Measurements from ENCODE around the gene ZSWIM3.
"Not testable (repeated sequence)": the region's sequence is repeated elsewhere in the genome, so short reads cannot be mapped to it uniquely, and the experiment has no call there.

The ZSWIM3 gene
- 1.7 to 15.9 reads per million in 2 donors for total RNA-seq

DNA sequence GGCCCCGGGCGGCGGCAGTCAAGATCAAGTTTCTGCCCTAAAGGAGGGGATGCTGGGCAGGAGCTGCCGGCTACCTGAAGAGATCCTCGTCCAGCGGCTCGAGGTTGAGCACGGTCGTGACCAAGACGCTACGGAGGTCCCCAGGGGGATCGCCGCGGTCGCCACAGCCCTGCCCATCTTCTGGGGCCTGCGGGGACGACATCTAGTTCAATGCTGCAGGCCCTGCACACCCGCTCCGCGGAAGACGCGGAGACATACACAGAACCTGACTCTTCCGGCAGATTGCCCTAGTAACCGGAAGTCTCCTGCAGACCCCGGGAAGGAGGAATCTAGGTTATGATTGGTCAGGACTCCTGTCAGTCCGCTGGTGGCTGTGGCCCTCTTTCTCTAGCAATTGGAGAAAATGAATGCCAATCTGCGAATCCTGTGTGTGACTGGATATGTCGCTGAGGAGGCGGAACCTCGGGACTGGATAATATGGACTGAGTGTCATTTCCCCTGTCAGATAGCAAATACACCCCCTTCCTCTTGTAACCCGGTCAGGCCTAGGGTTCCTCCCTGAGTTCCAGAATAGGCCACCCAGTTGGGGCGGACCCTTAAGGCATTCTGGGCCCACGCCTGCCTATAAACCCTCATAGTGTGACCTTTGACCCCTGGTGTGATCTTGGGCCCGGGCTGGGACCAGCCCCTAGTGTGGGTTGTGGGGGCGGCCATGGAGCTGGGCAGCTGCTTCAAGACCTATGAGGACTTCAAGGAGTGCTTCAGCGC lies at the start of gene ZSWIM3, which contains the start of gene ACOT8:
Gene ZSWIM3, plus strand, starts transcription at position 501 of the 768 bp plus-strand sequence. Its CDS starts 212 bp downstream, at position 713.
Gene ACOT8, minus strand, starts transcription at position 279 of the 768 bp plus-strand sequence. Its CDS starts 77 bp downstream, at position 202.
- DNase-seq = peak; percentile 80

DNA sequence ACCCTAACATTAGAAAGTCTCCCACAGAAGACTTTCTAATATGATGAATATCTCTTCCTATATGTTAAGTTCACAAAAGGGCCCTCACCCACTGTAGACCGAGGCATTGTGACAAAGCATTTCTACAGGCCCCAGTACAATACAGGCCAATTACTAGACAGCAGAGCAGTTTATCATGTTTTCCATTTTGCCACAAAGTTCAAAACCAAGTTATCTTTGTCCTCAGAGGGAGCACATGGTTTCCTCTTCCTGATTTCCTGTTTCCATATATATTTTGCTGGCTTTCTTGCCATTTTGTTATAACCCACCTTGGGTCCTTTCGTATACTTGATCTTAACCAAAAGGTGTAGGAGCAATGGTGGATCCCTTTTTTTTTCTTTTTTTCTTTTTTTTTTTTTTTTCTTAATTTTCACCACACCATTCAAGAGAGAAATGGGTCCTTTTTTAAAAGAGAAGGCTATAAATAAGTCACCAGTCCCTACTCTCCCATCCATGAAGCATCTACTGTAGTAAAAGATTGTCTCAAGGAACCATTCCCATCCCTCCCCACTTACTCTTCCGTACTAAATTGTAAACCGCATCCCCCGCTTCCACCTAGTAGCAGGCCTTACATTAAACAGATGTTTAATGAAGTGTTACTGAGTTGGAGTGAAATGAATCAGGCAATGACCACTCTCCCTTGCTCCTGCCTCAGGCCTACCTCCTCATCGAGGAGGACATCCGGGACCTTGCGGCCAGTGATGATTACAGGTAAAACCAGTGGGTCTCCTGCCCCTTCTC lies 47.0 kb upstream of the ZSWIM3 start:
- no peak for DNase-seq

DNA sequence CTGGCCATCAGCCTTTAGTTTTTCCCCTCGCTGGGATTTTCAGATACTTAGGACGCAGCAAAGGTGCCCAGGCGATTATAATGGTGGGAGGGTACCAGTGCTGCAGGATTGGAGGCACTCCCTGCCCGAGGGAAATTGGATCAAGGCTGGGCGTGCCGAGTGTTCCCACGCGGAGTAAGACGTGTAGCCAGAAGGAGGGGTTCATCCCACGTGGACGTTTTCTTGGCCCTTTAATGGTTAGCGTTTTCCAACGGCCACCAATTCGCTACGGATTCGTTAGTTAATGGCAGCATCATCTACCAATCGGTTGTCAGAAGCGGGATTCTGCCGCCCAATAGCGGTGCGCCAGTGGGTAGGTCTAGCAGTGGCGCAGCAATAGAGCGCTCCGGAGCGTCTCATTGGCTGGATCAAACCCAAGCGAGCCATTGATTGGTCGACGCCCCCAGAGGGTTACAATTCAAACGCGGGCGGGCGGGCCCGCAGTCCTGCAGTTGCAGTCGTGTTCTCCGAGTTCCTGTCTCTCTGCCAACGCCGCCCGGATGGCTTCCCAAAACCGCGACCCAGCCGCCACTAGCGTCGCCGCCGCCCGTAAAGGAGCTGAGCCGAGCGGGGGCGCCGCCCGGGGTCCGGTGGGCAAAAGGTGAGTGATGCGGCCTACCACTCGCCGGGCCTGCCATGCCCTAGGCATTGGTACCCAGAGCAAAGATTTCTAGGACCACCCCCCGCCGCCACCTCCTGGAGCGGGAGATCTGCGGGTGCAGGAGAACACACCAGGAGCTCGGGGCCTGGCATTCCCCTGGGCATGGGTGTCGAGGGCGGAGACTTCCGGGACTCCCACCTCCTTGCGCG lies 45.0 kb upstream of the ZSWIM3 start, which contains the start of gene UBE2C:
Gene UBE2C, plus strand, starts transcription at position 488 of the 849 bp plus-strand sequence. Its CDS starts 52 bp downstream, at position 540.
- peak; percentile 87 for DNase-seq

DNA sequence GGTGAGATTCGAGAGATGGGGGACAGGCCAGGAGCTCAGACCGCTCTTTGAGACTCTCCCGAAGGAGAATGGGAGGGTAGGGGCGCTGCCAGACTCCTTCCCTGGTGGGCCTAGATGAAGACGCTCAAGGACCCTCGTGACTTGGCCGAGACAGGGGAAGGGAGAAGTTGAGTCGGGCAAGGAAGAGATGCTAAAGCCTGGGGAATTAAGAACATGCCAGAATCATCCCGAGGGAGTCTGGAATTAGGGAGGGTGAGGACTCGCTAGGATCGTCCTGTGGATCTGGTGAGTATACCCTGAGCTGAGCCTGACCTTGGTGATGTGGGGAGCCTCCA lies 44.4 kb upstream of the ZSWIM3 start:
- no peak for DNase-seq

DNA sequence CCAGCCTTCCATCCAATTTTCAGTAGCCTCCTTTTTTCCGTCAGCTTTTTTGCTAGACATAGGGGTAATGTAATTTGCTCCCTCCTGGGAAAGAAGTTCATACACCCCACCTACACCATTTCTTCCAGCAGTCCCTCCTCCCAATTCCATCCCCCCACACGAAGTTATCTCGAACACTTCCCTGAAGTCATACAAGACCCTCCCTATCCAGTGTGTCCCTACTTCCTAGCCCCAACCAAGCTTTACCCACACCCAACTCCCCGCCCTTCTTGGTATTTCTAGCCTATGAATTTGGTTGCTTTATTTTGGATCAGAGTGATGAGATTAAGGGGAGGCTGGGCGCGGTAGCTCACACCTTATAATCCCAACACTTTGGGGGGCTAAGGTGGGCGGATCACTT lies 43.9 kb upstream of the ZSWIM3 start:
- no peak for DNase-seq

DNA sequence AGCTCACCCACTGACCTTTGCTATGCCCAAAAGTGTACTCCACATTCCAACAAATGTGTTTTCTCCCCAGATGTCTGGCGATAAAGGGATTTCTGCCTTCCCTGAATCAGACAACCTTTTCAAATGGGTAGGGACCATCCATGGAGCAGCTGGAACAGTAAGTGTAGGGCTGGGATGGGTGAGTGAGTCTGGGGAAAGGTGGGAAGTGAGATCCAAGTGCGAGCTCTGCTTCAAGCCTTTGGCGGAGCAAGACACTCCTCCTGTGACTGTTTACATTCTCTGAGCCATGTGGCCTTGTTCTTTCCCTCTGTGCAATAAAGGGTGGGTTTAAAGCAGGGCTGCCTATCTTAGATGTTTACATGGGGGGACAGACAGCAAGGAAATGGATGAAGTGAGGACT lies 43.1 kb upstream of the ZSWIM3 start:
- DNase-seq = no peak

DNA sequence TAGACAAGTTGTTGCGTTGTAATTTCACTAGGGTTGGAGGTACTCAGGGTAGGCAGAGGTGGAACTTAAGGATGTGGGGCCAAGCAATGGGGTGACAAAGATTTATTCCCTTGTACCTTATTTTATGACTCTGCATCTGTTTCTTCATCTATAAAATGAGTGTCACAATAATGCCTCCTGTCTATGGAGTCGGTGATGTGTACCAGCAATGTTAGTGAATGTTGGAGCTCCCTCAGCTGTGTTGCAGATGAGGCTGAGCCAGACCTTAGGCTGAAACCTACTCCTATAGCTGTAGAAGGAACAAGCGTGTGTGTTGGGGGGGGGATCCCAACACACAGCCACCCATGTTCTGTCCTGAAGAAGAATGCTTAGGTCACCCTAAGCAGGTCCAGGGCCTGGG lies 40.5 kb upstream of the ZSWIM3 start:
- DNase-seq = no peak

DNA sequence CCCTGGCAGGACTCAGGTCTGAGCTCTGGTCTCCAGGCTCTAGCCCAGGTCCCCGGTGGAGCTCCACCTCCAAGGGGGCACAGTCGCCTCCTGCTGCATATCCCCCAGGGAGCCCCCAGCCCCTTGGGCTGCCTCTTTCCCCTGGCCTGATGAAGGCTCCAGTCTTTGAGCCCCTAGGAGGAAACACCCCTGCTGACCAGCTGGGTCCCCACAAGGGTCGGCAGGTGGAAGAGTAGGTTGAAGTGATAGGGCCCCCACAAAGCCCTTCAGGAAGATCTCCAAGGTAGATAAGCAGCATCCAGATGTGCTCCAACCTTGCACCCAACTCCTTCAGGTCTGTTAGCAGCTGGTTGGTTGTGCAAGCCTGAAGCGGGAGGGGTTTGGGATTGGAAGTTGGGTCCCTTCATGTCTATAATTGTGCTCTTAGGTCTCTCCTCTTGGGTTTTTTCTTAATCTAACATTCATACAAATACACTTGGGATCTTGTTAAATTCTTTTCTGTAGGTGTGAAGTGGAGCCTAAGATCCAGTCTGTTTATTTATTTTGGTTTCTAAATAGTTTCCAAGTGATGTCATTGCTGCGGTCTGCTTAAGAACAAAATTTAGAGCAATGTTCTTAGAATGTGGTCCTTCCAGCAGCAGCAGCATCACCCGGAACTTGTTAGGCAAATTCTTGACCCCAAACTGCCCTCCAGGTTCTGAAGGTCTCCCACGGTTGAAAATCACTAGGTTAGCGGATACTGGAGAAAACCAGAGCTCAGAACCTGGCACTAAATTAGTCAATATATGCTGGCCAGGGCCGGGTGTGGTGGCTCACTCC lies 39.8 kb upstream of the ZSWIM3 start:
- no peak for DNase-seq

DNA sequence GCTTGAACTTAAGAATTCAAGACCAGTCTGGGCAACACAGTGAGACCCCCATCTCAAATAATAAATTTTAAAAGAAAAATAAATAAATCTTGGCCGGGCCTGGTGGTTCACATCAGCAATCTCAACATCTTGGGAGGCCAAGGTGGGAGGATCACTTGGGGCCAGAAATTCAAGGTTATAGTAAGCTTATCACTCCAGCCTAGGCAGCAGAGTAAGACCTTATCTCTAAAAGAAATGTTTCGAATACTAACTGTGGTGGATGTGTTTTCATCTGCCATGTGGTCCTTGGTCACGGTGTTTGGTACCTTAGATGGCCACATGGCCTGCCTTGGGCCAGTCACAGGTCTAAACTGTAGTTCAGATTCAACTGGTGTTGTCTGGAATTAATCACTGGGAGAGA lies 39.2 kb upstream of the ZSWIM3 start:
- no peak for DNase-seq

DNA sequence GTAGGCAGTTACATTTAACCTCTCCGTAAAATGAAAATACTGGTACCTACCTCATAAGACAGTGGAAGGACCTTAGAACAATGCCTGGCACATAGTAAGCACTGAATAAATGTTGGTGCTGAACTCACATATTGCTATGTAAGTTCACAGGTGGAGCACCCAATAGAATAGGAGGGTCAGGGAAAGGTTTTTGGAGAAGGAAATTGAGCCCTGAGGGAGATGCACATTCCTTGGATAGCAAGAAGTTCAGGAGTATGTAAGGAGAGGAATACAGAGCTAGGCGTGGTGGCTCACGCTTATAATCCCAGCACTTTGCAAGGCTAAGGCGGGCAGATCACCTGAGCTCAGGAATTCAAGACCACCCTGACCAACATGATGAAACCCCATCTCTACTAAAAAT lies 37.9 kb upstream of the ZSWIM3 start:
- DNase-seq = no peak

DNA sequence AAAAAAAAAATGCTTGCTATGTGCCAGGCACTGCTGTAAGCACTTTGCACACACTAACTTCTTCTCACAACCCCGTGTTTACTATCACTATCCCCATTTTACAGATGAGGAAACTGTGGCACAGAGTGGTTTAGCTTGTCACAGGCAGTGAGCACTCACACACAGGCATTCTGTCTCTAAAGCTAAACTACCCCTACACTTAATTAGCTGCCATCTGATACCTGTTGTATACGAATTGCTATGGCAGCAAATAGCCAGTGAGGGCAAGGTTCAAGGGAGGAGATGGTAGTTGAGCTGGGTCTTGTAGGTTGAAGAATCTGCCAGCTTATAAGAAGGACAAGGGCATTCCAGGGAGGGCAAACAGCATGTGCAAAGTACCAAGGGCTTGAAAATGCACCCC lies 35.5 kb upstream of the ZSWIM3 start:
- DNase-seq = no peak

DNA sequence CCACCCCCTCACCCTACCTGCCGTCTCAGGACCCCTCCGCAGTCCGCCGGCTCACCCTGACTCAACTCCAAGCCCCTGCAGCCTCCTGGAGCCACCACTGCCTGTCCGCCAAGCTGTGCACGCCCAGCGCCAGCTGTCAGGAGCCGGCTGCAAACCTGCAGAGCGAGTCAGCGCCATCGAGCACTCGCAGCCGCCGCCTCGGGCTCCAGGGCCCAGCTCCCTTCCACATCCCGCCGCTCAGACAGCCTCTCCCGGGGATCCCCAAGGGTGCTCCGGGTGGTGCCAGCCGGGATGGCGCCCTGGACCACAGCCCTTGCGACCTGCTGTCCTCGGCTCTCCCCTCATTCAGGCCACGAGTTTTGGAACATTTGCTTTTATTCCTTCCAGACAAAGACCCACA lies 34.6 kb upstream of the ZSWIM3 start:
- no peak for DNase-seq

DNA sequence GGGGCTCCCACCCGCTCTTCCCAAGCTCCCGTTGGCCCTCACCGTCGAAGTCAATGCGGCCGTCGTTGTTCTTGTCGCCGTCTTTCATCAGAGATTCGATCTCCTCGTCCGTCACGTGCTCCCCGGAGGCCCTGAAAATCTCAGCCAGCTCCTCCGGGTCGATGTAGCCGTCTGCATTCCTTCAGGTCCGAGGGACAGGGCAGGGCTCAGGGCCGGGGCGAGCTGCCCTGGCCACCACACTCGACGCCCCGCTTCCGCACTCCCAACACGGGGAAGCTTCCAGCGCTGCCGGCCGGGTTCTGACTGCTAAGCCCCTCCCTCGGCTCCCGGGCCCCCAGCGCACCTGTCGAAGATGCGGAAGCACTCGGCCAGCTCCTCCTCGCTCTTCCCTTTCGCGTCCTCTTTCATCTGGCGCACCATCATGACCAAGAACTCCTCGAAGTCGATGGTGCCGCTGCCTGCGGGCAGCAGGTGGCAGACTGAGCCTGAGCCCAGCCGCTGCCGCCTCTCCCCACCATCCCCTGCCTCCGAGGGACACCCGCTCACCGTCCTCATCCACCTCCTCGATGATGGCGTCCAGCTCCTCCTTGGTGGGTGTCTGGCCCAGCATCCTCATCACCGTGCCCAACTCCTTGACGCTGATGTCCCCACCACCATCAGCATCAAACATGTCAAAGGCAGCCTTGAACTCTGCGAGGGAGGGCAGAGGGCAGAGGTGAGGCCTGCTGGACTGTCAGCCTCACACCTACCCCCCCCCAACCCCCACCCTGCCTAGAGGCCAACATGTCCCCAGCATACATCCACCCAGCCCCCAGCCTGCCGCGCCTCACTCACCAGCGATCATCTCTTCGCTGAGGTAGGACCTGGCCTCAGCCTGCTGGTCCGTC lies 33.2 kb upstream of the ZSWIM3 start:
- DNase-seq = peak; percentile 36

DNA sequence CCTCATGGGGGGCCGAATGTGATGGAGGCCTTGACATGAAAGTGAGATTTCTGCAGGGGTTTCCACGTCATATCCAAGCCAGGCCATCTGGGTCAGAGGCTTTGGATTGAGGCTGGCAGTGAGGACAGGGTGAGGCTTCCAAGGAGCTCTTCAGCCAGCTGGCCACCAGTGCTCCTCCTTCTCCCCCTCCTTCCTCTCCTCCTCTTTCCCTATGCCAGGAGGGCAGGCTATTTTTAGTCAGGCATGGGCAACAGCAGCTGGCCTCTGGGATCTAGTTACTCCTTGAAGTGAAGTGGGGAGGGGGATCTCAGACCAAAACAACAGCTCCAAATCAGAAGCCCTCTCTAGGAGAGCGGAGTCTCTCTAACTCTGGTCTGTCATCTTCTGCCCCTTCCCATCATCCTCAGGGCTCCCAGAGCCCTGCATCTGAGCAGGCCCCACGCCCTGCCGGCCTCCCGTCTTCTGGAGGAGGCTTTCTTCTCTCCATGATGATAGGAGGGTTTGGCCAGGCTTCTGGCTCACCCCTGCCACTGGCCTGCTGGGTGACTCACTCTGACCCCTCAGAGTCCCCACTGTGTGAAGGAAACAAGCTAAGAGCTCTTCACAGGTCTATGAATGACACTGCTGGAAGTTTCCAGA lies 30.9 kb upstream of the ZSWIM3 start:
- DNase-seq = no peak

DNA sequence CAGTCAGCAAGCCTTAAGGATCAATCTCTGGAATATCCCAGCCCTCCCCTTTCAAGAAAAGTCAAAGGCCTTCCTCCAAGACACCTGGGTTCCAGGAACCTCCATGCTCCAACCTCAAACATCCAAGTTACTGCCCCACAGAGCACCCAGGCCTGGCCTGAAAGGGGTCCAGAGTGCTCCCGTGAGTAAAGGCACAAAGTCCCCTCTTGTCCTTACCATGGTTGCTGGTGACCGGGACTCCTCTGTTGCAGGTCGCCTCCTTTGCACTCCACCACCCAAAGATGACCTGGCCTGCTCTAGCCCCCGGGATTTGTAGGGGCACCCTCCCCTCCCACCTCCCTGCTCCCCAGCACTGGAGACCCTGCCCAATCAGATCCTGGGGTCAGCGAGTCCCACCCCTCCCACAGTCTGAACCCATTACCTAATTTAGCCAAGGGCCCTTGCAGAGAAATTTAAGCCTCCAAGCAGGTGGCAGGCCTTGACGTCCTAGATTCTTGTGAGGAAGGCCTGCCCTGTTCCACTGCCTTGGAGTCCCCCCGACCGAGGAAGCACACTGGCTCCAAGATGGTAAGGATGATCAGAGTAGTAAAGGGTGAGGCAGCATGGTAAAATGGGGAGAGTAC lies 30.3 kb upstream of the ZSWIM3 start, which contains the start of gene TNNC2:
Gene TNNC2, minus strand, starts transcription at position 283 of the 623 bp plus-strand sequence. Its CDS starts 64 bp downstream, at position 219.
- no peak for DNase-seq

DNA sequence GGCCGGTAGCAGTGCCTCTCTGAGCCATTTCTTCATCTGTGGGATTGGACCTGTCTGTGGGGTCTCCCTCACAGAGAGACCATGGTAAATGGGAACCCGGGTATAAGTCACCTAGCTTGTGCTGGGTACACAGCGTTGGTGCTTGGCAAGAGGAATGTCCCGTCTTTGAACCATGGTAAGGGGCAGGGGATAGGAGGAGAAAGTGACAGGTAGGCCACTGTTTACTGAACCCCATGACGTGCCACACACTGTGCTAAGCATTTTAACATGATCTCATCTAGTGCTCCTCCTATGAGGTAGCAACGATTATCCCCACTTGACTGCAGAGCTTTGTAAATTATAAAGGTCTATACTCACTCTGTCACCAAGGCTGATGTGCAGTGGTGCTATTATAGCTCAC lies 29.7 kb upstream of the ZSWIM3 start:
- DNase-seq = no peak

DNA sequence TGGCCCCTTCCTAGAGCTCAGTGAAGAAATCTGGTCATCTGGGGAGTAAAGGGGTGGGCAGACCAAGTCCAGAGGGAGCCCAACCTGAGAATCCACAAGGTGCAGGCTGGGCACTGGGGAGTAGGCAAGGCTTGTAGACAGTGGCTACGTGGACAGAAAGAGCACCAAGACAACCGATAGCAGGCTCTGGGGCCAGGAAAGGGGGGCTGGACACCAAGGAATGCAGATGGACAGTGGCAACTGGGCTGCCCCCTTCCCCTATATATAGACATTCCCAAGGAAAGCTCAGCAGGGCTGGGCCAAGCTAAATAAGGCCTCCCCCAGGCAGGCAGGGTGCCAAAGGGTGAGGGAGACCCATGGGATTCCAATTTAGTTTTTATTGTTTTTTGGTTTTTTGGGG lies 28.8 kb upstream of the ZSWIM3 start:
- DNase-seq = no peak

DNA sequence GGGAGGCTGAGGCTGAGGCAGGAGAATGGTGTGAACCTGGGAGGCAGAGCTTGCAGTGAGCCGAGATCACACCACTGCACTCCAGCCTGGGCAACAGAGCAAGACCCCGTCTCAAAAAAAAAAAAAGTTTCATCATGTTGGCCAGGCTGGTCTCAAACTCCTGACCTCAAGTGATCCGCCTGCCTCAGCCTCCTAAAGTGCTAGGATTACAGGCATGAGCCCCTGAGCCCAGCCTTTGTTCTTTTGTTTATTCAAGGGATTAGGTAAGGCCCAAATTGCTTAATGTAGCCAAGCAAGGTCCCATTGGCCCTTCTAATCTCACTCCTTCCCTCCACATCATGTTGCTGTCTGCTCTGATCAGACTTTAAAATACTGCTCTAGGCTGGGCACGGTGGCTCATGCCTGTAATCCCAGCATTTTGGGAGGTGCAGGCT lies 27.7 kb upstream of the ZSWIM3 start:
- not testable (repeated sequence) for DNase-seq

DNA sequence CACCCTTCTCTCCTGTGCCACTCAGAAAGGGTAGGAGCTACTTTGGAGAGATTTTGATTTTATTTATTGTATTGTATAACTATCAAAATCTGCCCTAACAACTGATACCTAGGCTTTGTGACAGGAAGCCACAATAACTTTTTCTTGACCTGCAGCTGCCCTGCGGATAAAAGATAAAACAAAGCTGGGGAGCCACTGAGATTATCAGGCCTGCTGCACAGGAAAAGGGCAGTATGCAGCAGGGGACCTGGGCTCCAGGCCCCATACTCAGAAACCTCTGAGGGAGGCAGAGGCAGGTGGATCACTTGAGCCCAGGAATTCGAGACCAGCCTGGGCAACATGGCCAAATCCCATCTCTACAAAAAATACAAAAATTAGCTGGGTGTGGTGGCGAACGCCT lies 24.8 kb upstream of the ZSWIM3 start:
- DNase-seq = no peak
